ENCODE results near the gene COBL.

Gene COBL

DNA sequence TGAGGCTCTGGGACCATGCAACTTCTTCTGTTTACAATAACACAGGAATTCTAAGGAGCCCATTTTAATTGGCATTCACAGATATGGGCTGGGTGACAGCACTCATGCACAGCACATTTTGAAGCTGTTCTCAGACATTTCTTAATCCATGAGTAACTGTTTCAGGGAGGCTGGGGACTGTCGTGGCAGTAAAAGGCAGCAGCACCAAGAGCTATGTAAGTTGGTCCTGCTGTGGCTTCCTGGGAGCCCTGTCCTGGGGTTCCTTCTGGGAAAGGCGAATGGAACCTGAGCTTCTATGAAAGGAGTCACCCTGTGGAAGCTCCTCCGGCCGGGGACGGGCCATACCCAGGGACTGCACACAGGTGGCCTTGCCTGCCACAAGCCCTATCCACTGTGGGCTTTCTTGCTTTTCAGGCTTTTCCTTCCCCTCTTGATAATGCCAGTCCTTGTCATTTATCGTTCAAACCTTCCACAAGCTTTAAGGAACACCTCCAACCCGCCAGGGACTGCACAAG, 40.5 kb downstream of the COBL start:
- no peak for DNase-seq (ENCODE audit: low read depth in 2 of 2)

DNA sequence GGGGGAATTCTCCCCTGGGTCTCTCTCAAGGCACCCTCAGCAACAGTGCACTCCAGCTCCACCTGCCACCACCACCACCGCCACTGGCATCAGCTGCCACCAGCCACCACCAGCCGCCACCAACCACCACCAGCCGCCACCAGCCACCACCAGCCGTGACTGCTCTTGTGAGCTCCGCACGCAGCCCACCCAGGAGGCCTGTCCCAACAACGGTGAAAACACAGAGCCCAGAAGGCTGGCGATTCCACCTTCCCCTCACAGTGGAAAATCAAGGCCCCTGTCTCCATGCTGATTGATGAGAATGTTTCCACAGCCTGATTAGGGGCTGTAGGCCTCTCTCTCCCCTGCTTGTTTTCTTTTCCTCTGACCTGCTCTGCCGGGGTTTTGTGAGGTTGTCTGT, 41.1 kb downstream of the COBL start:
- DNase-seq (ENCODE audit: low read depth in 2 of 2) = no peak

DNA sequence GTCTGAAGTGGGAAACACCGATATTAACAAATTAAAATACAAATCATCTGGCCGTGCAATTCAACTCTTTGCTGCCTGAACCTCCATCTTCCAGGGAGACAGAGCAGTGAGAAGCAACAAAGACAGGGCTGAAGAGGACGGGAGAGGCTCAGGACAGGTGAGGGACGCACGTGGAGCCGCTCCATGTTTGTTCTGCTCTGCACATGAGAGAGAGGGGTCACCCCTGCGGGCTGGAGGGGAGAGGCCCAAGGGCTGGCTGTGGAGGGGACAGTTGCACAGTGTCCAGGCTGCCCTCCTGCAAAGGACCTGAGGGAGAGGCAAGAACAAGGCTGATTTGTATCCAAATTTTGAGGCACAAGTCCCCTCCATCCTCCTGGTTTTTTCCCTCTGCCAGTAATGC, 41.7 kb downstream of the COBL start:
- no peak for DNase-seq (ENCODE audit: low read depth in 2 of 2)

DNA sequence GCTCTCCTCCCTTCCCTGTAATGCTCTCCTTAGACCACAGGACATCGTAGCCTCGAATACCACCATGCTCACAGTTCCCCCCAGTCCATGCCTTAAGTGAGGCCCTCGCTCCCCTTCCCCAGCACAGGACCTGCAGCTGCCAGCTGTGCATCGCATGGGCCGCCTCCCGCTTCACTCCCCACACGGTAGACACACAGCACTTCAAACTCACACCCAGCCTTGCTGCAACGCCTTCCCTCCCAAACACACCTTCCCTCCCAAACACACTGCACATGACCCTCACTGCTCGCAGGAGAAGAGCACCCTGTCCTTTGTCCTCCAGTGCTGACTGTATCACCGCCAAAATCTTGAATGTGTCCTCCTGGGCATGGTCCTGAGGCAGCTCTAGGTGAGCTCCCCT, 42.6 kb downstream of the COBL start:
- DNase-seq (ENCODE audit: low read depth in 2 of 2) = no peak

DNA sequence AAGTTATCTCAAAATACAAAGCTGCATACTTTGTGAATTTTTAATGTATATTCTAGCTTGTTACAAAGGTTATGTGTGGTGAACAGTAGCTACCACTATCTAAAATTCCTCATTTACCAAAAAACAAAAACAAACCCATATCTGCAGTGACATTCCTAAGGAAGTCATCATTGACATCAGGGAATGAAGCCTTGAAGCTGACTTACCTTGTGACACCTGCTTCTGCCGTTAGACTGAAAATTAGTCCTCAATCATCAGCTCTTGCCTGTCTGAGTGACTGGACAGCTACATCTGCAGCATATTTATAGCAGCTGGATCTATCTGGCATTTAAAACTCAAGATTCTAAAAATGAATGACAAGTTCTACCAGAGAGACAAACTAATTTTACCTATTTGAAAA, 43.2 kb downstream of the COBL start:
- no peak for DNase-seq (ENCODE audit: low read depth in 2 of 2)

DNA sequence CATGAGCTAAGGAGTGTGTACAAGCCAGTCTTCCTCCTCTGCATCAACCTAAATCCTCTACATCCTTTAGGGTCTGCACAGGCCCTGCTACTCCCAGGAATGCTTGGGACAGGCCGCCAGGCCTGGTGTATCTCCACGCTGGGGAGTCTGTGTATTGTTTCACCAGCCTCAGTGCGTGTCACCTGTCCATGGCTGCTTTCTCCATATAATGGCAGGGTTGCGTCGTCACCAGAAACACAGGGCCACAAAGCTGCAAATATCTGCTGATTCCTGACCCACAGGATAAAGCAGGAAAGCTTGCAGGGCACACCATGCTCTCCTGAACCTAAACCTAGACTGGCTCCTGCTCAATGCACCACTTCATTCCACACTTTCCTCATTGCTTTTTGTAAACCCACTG, 45.6 kb downstream of the COBL start:
- no peak for DNase-seq (ENCODE audit: low read depth in 2 of 2)

DNA sequence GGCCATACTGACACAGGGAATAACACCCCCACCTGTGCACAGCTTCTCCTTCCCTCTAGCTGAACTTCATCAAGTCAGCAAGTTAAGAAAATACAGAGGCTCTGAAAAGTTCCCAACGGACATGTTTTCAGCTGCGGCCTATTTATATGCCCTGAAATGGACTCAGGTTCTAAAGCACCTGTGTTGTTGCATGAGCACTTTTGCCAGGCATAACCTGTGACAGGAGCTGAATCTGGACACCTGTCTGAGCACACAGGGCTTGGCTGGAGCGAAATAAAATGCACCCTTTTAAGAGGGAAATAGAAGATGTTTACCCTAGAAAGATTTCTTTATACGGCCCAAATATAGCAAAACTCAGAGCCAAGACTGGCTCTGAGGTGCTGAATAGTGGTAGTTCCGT, 46.7 kb downstream of the COBL start:
- no peak for DNase-seq (ENCODE audit: low read depth in 2 of 2)

DNA sequence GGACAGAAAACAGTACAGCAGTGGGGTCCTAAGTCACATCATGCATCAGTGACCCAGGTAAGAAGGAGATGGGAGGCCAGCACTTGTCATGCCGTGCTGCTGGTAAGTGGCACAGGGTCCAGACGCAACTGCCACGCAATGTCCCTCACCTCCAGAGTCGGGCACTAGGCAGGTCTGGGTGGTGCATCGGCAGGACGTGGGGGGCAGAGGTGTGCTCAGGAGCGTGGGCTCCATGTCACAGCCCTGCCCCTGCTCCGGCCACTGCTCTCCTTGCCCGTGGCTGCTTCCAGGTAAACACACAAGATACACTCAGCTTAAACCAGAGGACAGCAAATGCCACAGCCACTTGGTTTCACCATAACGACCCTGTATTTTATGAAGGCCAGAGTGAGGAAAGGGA, 47.3 kb downstream of the COBL start:
- no peak for DNase-seq (ENCODE audit: low read depth in 2 of 2)

DNA sequence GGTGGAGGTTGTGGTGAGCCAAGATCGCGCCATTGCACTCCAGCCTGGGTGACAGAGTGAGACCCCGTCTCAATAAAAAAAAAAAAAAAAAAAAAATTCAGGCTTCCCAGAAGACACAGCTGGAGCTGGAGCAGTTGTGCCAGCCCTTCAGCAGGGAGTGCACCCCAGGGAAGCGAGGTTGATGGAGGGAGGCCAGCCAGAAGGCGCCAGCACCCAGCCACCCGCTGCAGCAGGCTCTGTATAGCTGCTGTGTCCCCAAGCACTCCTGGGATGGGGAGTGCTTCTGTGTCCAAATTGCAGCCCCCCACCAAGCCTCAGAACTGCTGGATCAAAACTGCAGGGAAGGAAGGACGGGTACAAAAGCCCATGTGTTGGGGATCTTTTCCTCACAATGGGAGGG, 47.8 kb downstream of the COBL start:
- no peak for DNase-seq (ENCODE audit: low read depth in 2 of 2)

DNA sequence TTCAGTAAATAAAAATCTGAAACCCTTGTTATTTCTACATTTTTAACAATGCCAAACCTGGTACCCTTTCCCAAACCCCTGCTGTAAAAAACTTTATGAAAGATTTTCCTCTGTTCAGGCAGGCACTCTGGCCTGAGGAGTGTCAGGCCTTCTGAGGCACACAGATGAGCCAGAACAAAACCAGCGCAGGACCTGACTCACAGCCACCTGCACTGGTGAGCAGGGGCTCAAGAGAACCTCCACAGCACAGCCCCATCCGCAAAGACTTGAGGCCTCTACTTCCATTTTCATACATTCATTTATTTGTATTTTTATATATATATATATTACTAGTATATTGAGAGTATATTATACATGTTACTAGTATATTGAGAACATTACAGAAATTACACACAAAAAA, 49.4 kb downstream of the COBL start:
- DNase-seq (ENCODE audit: low read depth in 2 of 2) = no peak

DNA sequence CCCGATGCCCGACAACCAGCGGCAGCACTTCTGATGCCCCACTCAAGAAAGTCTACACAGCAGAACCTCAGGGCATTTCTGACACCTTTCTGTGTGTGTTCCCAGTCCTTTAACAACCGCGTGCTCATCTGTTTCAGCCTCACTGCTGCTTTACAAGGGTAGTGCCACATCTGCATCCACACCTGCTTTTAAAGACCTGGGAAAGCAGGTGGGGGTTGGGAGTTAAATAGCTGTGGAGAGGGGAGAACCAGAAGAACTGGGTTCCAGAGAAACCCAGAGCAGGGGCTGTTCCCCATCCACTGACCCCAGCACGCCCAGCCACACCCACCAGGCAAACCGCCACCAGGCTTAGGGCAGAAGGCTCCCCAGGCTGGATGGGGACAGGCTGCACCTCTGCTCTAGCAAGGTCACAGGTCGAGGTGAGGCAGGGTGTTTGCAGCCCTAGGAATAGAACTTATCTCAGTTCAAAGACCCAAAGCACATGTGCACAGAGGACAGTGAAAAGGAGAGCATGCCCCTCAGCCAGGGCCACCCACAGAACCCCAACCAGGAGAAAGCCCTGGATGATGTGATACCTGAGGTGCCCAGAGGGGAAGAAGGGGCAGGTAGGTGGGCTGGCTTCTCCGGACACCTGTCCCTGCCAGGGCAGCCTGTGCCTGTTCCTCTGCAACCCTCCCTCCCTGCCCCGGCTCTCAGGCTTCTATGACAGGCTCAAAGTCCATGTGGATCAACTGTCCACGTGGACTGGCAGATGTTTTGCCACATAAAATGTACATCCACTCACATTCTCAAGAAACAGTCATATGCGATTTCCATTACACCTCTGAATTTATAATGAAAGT, 51.3 kb downstream of the COBL start:
- DNase-seq (ENCODE audit: low read depth in 2 of 2) = no peak

DNA sequence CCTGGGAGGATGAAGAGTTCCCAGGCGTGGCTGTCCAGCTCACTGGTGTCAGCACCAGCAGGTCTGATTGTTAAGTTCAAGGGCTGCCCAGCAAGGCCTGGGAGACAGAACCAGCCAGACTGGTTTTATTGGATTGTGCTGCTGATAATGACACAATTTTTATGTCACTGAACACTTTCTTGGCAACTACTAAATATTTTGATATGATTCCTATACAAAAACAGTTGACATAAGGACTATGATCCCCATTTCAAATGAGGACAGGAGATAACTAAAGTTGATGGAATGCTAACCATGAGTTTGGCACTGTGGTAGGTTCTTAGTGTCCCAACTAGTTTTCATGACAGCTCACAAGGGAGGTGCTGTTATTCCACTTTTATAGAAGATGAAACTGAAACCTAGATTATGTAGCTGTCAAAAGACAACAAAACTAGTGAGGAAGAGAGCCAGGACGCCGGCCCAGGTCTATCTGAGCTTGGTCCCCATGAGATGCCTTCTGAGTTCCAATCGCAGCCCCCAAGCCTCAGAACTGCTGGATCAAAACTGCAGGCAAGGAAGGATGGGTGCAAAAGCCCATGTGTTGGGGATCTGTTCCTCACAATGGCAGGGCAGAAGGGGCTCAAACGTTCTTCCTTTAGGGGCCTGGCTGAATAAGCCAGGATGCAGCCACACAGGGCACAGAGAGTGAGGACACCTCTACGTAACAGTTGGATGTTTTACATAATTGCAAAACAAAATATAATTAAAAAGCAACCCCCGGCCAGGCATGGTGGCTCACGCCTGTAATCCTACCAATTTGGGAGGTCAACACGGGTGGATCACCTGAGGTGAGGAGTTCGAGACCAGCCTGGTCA, 52.8 kb downstream of the COBL start:
- DNase-seq (ENCODE audit: low read depth in 2 of 2) = no peak

DNA sequence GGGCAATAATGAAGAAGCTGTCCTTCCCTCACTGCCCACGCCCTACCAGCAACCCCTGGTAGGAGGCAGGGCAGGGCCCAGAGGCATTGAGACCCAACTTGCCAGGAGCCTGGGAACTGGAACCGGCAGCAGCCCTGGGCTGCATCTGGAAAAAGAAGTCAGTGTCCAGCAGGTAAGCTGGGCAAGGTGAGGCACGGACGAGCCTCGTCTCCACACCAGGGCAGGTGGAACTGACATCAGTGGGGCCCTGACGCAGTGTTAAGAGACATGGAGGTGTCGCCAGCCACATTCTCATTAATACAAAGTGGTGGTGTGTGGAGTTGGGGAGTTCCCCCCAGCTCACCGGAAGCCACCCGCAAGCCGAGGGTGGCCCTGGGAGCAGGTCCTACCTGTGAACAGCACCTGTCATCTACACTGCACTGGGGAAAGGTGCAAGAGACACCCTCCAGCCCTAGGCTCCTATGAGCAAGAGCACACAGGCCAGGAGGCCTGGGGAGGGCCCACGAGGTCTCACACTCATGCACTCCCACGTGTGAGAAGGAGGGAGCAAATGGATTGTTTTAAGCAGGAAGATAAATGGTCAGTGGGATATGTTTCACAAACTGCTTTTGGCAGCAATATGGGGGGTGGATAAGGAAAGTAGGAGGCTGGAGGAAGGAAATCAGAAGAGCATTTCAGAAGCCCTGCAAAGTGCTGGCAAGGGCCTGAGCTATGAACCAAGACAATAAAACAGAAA, 53.6 kb downstream of the COBL start:
- DNase-seq (ENCODE audit: low read depth in 2 of 2) = no peak

DNA sequence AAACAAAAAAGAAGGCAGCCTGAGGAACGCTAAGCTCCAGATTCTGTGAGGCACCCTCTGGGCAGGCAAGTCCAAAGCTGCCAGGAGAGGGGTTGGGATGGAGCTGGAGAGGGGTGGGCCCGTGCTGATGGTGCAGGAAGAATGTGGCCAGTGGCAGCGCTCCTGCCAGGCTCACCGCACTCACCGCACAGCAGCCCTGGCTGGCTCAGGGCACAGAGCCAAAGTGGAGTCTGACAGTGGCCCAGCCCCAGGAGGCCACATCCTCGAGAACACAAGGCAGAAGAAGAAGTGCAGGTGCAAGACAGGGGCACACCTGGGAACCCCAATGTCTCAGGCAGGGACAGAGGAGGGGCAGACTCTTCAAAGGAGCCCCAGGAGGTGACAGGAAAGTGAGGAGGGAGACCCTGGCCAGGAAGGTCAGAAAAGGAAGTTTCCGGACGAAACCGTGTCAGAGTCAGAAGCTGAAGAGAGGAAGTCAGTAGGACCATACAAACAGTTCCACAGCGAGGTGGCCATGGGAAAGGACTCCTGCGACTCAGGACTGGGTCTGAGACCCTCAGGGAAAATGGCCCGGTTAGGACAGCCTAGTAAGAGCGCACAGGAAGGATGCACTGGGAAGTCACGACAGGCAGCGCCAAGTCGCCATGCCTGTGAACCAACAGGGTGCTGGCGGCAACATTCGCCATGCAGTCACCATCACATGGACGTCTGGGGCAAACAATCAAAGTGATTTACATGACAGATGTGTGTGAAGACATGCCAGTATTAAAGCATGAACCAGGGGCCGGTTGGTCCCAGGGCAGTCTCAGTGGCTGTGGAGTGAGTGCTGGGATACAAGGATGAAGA, 54.4 kb downstream of the COBL start:
- no peak for DNase-seq (ENCODE audit: low read depth in 2 of 2)

DNA sequence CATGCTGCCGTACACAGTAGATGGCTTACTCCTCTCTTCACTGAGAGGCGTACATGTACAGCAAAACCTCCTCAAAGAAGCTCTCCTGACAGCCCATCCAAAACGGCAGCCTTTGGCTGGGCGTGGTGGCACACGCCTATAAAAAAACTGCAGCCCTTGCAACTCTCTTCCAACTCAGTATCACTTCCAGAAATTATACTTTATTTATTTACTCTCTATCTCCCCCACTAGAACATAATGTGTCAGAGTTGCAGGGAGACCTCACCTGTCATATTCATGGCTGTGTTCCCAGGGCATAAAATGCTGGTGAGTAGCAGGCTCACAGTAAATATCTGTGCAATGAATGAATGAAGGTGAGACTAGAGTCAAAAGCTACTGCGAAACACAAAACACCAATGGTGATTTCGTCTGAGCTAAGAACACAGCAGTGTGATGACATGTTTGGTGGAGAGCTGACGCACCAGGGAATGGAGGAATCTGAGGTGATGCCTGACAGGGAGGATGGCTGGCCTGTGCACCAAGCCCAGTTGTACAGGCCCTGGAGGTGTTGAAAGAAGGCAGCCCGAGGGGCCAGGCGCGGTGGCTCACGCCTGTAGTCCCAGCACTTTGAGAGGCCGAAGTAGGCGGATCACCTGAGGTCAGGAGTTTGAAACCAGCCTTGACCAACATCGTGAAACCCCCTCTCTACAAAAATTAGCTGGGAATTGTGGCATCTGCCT, 55.3 kb downstream of the COBL start:
- no peak for DNase-seq (ENCODE audit: low read depth in 2 of 2)

DNA sequence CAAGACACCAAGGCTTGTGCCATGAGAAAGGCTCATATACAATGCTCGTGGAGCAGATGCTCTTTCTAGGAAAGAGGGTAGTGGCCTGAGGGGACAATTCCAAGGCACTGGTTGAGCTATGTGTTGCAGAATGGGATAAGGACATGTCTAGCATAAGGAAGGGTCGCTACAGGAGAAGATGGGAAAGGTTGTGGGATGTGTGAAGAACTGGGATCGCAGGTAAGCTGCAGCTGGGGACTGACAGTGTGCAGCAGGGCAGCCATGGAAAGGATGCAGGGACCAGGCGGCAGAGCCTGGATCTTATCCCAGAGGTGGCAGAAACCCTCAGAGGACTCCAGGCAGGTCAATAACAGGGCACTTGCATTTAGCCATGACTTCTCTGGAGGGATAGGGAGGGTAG, 56.1 kb downstream of the COBL start:
- DNase-seq (ENCODE audit: low read depth in 2 of 2) = no peak

DNA sequence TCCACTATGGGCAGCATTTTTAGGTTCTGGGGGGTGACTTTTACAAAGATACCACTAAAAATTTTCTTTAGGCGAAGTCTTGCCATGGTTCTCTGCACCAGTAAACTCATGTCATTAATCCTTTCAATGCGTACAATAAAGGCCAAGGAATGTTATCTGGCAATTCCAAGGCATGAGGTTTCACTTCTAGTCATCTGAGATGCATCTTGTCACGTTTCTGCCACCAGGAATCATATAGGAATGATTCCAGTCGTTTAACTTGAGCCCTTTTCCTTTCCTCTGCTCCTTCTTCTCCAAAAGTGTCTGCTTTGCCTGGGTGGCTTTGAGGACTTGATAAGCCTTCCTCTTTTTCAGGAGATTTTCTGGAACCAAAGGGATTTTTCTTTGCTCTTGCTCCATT, 56.8 kb downstream of the COBL start:
- no peak for DNase-seq (ENCODE audit: low read depth in 2 of 2)

DNA sequence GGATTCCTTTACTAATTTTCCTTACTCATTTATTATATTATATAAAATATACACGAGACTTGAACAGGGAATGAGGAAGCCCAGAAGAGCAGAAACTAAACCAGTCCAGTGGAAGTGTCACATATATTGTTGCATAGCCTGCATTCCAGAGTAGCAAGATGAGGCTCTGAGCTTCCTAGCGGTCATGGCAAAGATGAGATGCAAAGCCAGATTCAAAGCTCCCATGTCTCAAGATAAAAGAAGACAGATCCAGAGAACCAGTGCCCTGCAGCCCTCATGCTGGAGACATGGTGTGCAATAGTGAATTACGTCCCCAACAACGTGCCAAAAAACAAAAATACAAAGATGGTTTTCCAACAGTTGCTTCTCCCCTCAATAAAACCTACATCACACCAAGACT, 59.7 kb downstream of the COBL start:
- no peak for DNase-seq (ENCODE audit: low read depth in 2 of 2)

DNA sequence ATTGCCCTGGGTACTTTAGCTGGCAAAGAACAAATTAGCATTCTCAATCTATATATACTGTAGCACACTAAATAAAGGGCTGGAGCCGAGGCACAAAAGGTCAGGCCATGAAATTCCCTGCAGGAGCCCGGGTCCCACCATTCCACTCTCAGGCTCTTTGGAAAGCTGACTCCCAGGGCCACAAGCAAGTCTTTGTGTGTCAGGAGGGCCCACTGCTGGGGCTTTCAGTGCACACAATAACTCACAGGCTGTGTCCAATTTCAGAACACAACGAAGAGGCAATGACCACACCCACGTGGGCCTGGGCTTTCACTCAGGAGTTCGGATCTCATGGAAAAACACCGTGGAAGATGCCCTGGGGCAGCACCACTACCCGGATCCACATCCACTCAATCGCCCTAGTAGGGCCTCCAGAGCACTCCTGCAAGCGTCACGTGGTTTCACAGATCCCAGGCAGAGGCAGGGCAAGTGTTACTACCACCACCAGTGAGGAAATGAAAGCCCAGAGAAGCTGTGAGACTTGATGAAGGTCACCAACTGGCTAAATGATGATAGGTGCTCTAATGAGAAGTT, 60.3 kb downstream of the COBL start:
- no peak for DNase-seq (ENCODE audit: low read depth in 2 of 2)

DNA sequence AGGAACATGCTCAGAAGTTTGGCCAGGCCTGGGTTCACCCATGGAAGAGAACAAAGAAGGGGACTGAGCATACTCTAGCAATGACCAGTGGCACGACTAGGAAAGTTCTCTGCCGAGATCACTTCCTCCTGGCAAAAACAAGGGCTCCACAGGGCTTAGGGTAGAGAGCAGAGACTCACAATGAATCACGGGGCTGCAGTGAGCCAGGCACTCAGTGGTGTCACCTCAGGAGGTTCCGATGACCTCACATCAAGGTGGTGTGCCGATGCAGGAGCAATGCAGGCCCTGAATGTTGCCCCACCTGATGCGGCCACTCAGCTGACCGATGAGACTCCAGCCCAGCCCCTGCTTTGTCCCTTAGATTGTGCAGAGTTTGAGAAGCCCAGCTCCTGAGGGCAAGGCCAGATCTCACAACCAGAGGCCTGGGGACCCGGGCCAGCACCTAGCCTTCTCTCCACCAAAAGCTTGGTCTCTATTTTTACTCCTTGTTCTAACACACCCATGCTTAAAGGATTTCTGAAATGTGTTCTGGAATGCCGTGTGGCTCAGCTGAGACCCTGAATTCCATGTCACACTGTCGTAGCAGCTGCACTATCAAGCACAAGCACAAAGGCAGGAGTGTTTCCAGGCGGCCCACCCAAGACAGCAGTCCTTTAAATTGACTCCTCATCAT, 60.9 kb downstream of the COBL start:
- DNase-seq (ENCODE audit: low read depth in 2 of 2) = no peak
